Lower lobe of right lung (tissue), 2 donors: ENCODE measurements around the gene HELLS. TPM values are rescaled to one million over a fixed set of nuclear protein-coding genes. Genes with fewer than 3 reads are reported as not detected.

Experiments
- ATAC-seq, 2 donors: fragments of 200-7000 bp; cut with Tn5 transposase; one replicate each; pipeline ENCODE4 v1.9.1; 2020 to 2022; ENCODE audit warnings: mild to moderate bottlenecking in 2 of 2, moderate library complexity in 2 of 2
- DNase-seq: peaks from one replicate; pipeline ENCODE4 v3.0.0-alpha.2; 2020
- H3K27ac ChIP-seq: fragments of 200-600 bp; one replicate; pipeline ENCODE4 v1.8.0; 2022
- H3K27me3 ChIP-seq: fragments of 200-600 bp; one replicate; pipeline ENCODE4 v1.8.0; 2022; ENCODE audit warnings: low read depth
- H3K36me3 ChIP-seq: fragments of 200-600 bp; one replicate; pipeline ENCODE4 v1.8.0; 2022; ENCODE audit warnings: mild to moderate bottlenecking
- H3K4me1 ChIP-seq: fragments of 200-600 bp; one replicate; pipeline ENCODE4 v1.8.0; 2022
- H3K4me3 ChIP-seq: fragments of 200-600 bp; one replicate; pipeline ENCODE4 v1.8.0; 2022; ENCODE audit warnings: mild to moderate bottlenecking
- H3K9me3 ChIP-seq: fragments of 200-600 bp; one replicate; pipeline ENCODE4 v1.8.0; 2022
- CTCF ChIP-seq: fragments of 200-600 bp; IDR thresholded peaks from one replicate; pipeline ENCODE4 v1.8.0; 2022; ENCODE audit warnings: antibody characterized with exemption, mild to moderate bottlenecking
- intact Hi-C: fragments of 100-400 bp; cut with DNase I; formaldehyde crosslinking; loops from one replicate; pipeline ENCODE4 v1.11.0; 2022
- total RNA-seq: library from RNA; stranded (reverse); fragmentation: NEBNext Ultra II Directional; extraction: Animal tissue kit (Norgen Biotek cat#: 25700); gene quantifications from one replicate; pipeline ENCODE4 v1.2.1, GENCODE V29; 2021
- donor health status: DM: no; HTN: yes; CAD: no; lungs with severe emphysema.

Gene HELLS
- total RNA-seq, 1 donor from 2014 or later = 2.7 TPM

GRCh38 chr10:94614558-94614957, 69.0 kb downstream of the HELLS start:
- intact Hi-C loops = no loop called here
- ATAC-seq (no peak), DNase-seq (no peak)
- no peak for TF ChIP-seq CTCF
- Histone ChIP-seq H3K27ac (no peak overlapping the region), H3K36me3 (no peaks in the 10 kb centered on the region), H3K4me1 (no peaks in the 10 kb centered on the region), H3K27me3 (no peaks in the 10 kb centered on the region), H3K4me3 (no peak overlapping the region), H3K9me3 (no peaks in the 10 kb centered on the region)

- H3K27ac ChIP-seq = no peak overlapping the region
- no peaks in the 10 kb centered on the region for H3K36me3 ChIP-seq
- H3K9me3 ChIP-seq = no peaks in the 10 kb centered on the region
- H3K27me3 ChIP-seq = no peaks in the 10 kb centered on the region
- no peaks in the 10 kb centered on the region for H3K4me1 ChIP-seq
- no peak for TF ChIP-seq CTCF
- ATAC-seq = no peak
- intact Hi-C loops = no loop called here
- H3K4me3 ChIP-seq = no peak overlapping the region
- DNase-seq = no peak
Measured at GRCh38 chr10:94617389-94617944, 71.9 kb downstream of the HELLS start.

- no peak for TF ChIP-seq CTCF
- H3K27me3 ChIP-seq = no peaks in the 10 kb centered on the region
- H3K4me1 ChIP-seq = no peaks in the 10 kb centered on the region
- intact Hi-C loops = no loop called here
- no peak overlapping the region for H3K27ac ChIP-seq
- H3K4me3 ChIP-seq = no peak overlapping the region
- H3K36me3 ChIP-seq = no peaks in the 10 kb centered on the region
- ATAC-seq (no peak), DNase-seq (no peak)
- no peaks in the 10 kb centered on the region for H3K9me3 ChIP-seq
Measured at GRCh38 chr10:94622666-94623205, 77.1 kb downstream of the HELLS start.

GRCh38 chr10:94623572-94623971, 78.0 kb downstream of the HELLS start:
- TF ChIP-seq CTCF = no peak
- no peak overlapping the region for H3K4me3 ChIP-seq
- intact Hi-C loops = no loop called here
- no peak for DNase-seq
- H3K27me3 ChIP-seq = no peaks in the 10 kb centered on the region
- ATAC-seq = no peak
- H3K36me3 ChIP-seq = no peaks in the 10 kb centered on the region
- no peak overlapping the region for H3K27ac ChIP-seq
- H3K4me1 ChIP-seq = no peaks in the 10 kb centered on the region
- no peaks in the 10 kb centered on the region for H3K9me3 ChIP-seq

GRCh38 chr10:94626476-94626875, 80.9 kb downstream of the HELLS start:
- no peak overlapping the region for H3K4me3 ChIP-seq
- no peaks in the 10 kb centered on the region for H3K36me3 ChIP-seq
- intact Hi-C loops = no loop called here
- no peaks in the 10 kb centered on the region for H3K4me1 ChIP-seq
- H3K27me3 ChIP-seq = no peaks in the 10 kb centered on the region
- ATAC-seq = no peak
- DNase-seq = no peak
- no peak overlapping the region for H3K27ac ChIP-seq
- H3K9me3 ChIP-seq = no peaks in the 10 kb centered on the region
- TF ChIP-seq CTCF = no peak
